ENCODE results near the gene GRIN2C. TPM values are rescaled to one million over a fixed set of nuclear protein-coding genes. Genes with fewer than 3 reads are reported as not detected.

GRIN2C gene
- total RNA-seq, 6 experiments from 2014 or later, result 0.05 to 0.07 TPM; not detected in 4

DNA sequence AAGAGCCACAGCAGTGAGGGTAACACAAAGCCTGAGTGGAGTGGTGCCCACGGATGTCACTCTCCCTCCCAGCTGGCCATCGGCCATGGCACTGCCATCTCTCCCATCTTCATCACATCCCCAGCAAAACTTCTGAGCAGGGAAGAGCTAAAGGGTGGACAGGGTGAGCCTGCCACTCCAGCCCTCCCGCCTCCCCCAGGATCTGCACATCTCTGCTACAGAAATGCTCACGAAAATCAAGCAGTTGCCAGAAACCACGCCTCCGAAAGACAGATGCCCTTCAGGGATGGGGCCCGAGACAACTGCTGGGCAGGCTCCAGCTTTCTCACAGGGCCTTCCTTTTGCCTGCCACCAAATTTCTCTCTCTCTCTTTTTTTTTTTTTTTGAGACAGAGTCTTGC, 3.6 kb downstream of the GRIN2C start:
- H3K36me3 Mint-ChIP-seq (ENCODE audit: low read depth), result no peaks in the 10 kb centered on the region

GRCh38 chr17:74855323-74855722, 4.4 kb downstream of the GRIN2C start:
- no peak for DNase-seq
- H3K4me3 Mint-ChIP-seq, result no peak overlapping the region
- peaks cover 65% of the 10 kb centered on the region for H3K27me3 Mint-ChIP-seq (ENCODE audit: insufficient read depth)
- no peak overlapping the region for H3K27ac Mint-ChIP-seq
- H3K4me1 Mint-ChIP-seq (ENCODE audit: low read depth), result no peaks in the 10 kb centered on the region
- TF ChIP-seq CTCF (IDR thresholded peaks at IDR 0.05), result no peak
- no peaks in the 10 kb centered on the region for H3K9me3 Mint-ChIP-seq
- H3K36me3 Mint-ChIP-seq (ENCODE audit: low read depth), result no peaks in the 10 kb centered on the region

More for the DNA sequence above, 3.6 kb downstream of the GRIN2C start:
- no peak overlapping the region for H3K4me3 Mint-ChIP-seq
- no peak for TF ChIP-seq CTCF (IDR thresholded peaks at IDR 0.05)
- H3K27me3 Mint-ChIP-seq (ENCODE audit: insufficient read depth), result peaks cover 65% of the 10 kb centered on the region
- H3K27ac Mint-ChIP-seq, result no peak overlapping the region
- no peaks in the 10 kb centered on the region for H3K9me3 Mint-ChIP-seq
- DNase-seq, result no peak
- H3K4me1 Mint-ChIP-seq (ENCODE audit: low read depth), result no peaks in the 10 kb centered on the region

DNA sequence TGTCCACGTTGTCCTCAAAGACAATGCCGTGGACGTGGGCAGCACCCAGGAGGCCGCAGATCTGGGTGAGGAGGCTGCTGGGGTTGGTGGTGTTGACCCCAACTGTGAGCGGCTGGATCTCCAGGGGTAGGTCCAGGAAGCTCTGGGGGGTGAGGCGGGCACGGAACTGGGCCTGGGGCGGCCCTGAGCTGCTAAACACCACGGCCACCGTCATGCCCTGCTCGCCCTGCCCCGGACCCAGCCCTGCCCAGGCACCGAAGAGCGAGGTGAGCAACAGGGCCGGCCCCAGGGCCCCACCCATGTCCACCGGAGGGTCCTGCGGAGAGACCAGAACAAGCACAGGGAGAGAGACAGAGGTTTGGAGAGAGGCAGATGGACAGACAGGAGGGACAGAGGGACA, 4.9 kb downstream of the GRIN2C start:
- TF ChIP-seq CTCF (IDR thresholded peaks at IDR 0.05), result no peak
- no peak overlapping the region for H3K4me3 Mint-ChIP-seq
- no peak for DNase-seq
- H3K27ac Mint-ChIP-seq, result no peak overlapping the region
- H3K9me3 Mint-ChIP-seq, result no peaks in the 10 kb centered on the region
- no peaks in the 10 kb centered on the region for H3K4me1 Mint-ChIP-seq (ENCODE audit: low read depth)
- no peaks in the 10 kb centered on the region for H3K36me3 Mint-ChIP-seq (ENCODE audit: low read depth)
- peaks cover 62% of the 10 kb centered on the region for H3K27me3 Mint-ChIP-seq (ENCODE audit: insufficient read depth)

DNA sequence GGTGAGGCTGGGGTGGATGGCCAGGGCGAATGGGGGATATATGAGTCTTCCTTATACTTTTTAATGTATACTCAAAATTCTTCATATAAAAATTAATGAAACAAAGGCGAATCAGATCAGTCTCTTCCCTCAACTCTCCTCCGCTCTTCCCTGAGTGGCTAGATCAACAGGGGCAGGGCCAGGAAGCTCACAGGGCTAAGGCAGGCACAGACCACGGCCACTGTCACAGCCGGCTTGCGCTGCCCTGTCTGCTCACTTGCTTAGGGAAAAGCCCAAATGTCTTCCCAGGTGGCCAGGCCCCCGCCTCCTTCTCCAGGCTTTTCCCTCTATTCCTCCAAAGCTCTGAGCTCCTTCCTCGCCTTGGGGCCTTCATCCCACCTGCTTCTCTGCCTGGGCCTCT, 6.0 kb downstream of the GRIN2C start:
- no peaks in the 10 kb centered on the region for H3K9me3 Mint-ChIP-seq
- no peaks in the 10 kb centered on the region for H3K36me3 Mint-ChIP-seq (ENCODE audit: low read depth)
- TF ChIP-seq CTCF (IDR thresholded peaks at IDR 0.05), result no peak
- no peak for DNase-seq
- H3K27me3 Mint-ChIP-seq (ENCODE audit: insufficient read depth), result peaks cover 54% of the 10 kb centered on the region
- no peaks in the 10 kb centered on the region for H3K4me1 Mint-ChIP-seq (ENCODE audit: low read depth)
- no peak overlapping the region for H3K4me3 Mint-ChIP-seq
- no peak overlapping the region for H3K27ac Mint-ChIP-seq

- no peaks in the 10 kb centered on the region for H3K4me1 Mint-ChIP-seq (ENCODE audit: low read depth)
- no peak overlapping the region for H3K27ac Mint-ChIP-seq
- DNase-seq, result no peak
- TF ChIP-seq CTCF (IDR thresholded peaks at IDR 0.05), result no peak
- H3K9me3 Mint-ChIP-seq, result no peaks in the 10 kb centered on the region
- peaks cover 54% of the 10 kb centered on the region for H3K27me3 Mint-ChIP-seq (ENCODE audit: insufficient read depth)
- H3K36me3 Mint-ChIP-seq (ENCODE audit: low read depth), result no peaks in the 10 kb centered on the region
- no peak overlapping the region for H3K4me3 Mint-ChIP-seq
Measured at GRCh38 chr17:74853048-74853397, 6.7 kb downstream of the GRIN2C start.

All from HFFc6 (cell line).